Ishikawa (cell line): ENCODE data around the gene THSD7A.

Experiments used
- CEBPB ChIP-seq: IDR thresholded peaks from 2 replicates; pipeline ENCODE4 v1.6.1; 2012
- CREB1 ChIP-seq: IDR thresholded peaks from 2 replicates; pipeline ENCODE4 v1.6.1; 2012; ENCODE audit warnings: low read depth
- EGR1 ChIP-seq: IDR thresholded peaks from 2 replicates; pipeline ENCODE4 v1.6.1; 2012
- EP300 ChIP-seq: IDR thresholded peaks from 2 replicates; pipeline ENCODE4 v1.6.1; 2012; ENCODE audit warnings: borderline replicate concordance
- FOXM1 ChIP-seq: IDR thresholded peaks from 2 replicates; pipeline ENCODE4 v1.6.1; 2012; ENCODE audit warnings: low read depth, borderline replicate concordance
- NFIC ChIP-seq: IDR thresholded peaks from 2 replicates; pipeline ENCODE4 v1.6.1; 2012
- RAD21 ChIP-seq: IDR thresholded peaks from 2 replicates; pipeline ENCODE4 v1.6.1; 2012; ENCODE audit warnings: low read depth
- TAF1 ChIP-seq: IDR thresholded peaks from 2 replicates; pipeline ENCODE4 v1.6.1; 2012; ENCODE audit warnings: low read depth, mild to moderate bottlenecking
- TCF12 ChIP-seq: IDR thresholded peaks from 2 replicates; pipeline ENCODE4 v1.6.1; 2012; ENCODE audit warnings: low read depth
- TEAD4 ChIP-seq: IDR thresholded peaks from 2 replicates; pipeline ENCODE4 v1.6.1; 2012
- YY1 ChIP-seq: IDR thresholded peaks from 2 replicates; pipeline ENCODE4 v1.6.1; 2012; ENCODE audit warnings: low read depth
- ZBTB7A ChIP-seq: IDR thresholded peaks from 2 replicates; pipeline ENCODE4 v1.6.1; 2012; ENCODE audit warnings: low read depth
- TF ChIP-seq, protein P1 (sequence below): IDR thresholded peaks from 2 replicates; pipeline ENCODE4 v1.6.1; 2012; ENCODE audit warnings: low read depth, mild to moderate bottlenecking
- TF ChIP-seq, protein P2 (sequence below): IDR thresholded peaks from 2 replicates; pipeline ENCODE4 v1.6.1; 2012
- TF ChIP-seq, protein P3 (sequence below): IDR thresholded peaks from 2 replicates; pipeline ENCODE4 v1.6.1; 2012

The THSD7A gene

DNA sequence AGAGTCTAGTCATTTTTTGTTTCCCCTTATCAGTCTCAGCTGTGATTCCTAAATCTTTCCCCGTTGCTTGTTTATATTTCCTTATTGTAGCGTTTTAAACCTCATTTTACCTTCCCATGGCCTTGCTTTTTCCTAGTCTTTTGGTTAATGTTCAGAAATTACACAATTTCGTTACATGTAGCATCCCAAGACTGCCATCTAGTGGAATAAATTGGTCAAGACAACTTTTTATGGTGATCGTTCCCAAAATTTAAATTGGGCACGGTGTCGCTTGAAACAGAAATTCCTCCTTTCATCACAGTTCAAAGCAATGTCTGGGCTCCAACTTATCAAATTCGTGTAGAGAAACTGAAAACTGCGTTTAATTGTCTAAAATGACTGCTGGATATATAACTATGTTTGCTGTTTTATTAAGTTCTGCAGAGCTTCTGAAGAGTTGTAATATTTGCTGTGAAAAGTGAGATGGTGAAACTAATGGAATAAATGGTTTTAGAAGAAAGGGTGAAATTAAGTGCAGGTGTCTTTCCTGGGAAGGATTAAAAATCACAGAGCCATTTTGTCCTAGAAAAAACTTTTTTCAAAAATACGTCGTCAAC is 488.1 kb downstream of the THSD7A start:
- TF ChIP-seq TEAD4 (no peak), CEBPB (peak; percentile 80), NFIC (no peak), TAF1 (no peak), CREB1 (no peak), FOXM1 (no peak), ZBTB7A (no peak), TCF12 (no peak), YY1 (no peak), RAD21 (peak; percentile 86), EP300 (no peak), EGR1 (no peak)
- TF ChIP-seq, protein P1, sequence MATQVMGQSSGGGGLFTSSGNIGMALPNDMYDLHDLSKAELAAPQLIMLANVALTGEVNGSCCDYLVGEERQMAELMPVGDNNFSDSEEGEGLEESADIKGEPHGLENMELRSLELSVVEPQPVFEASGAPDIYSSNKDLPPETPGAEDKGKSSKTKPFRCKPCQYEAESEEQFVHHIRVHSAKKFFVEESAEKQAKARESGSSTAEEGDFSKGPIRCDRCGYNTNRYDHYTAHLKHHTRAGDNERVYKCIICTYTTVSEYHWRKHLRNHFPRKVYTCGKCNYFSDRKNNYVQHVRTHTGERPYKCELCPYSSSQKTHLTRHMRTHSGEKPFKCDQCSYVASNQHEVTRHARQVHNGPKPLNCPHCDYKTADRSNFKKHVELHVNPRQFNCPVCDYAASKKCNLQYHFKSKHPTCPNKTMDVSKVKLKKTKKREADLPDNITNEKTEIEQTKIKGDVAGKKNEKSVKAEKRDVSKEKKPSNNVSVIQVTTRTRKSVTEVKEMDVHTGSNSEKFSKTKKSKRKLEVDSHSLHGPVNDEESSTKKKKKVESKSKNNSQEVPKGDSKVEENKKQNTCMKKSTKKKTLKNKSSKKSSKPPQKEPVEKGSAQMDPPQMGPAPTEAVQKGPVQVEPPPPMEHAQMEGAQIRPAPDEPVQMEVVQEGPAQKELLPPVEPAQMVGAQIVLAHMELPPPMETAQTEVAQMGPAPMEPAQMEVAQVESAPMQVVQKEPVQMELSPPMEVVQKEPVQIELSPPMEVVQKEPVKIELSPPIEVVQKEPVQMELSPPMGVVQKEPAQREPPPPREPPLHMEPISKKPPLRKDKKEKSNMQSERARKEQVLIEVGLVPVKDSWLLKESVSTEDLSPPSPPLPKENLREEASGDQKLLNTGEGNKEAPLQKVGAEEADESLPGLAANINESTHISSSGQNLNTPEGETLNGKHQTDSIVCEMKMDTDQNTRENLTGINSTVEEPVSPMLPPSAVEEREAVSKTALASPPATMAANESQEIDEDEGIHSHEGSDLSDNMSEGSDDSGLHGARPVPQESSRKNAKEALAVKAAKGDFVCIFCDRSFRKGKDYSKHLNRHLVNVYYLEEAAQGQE, result no peak
- TF ChIP-seq, protein P2, sequence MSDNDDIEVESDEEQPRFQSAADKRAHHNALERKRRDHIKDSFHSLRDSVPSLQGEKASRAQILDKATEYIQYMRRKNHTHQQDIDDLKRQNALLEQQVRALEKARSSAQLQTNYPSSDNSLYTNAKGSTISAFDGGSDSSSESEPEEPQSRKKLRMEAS, result no peak
- TF ChIP-seq, protein P3, sequence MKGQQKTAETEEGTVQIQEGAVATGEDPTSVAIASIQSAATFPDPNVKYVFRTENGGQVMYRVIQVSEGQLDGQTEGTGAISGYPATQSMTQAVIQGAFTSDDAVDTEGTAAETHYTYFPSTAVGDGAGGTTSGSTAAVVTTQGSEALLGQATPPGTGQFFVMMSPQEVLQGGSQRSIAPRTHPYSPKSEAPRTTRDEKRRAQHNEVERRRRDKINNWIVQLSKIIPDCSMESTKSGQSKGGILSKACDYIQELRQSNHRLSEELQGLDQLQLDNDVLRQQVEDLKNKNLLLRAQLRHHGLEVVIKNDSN, result no peak

DNA sequence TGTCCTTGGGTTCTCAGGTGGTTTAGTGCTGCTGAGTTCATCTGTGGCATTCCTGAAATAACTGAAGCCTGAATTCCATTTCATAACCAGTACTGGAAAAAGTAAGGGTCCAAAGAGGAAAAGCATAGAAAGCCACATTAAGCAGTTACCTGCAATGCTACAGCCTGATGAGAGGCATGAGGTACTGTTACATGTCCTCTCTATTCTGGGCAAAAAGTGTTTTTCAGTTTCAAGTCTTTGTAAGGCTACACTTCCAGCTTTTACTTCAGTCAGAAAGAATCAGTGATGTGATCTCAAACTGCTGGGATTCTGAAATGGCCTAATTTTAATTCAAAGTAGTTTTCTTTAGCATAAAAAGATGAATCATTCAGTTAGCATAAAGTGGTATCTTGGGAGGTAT is 488.9 kb downstream of the THSD7A start:
- TF ChIP-seq CREB1, result no peak
- TF ChIP-seq, protein P3, result no peak
- no peak for TF ChIP-seq TAF1
- TF ChIP-seq TEAD4, result no peak
- no peak for TF ChIP-seq NFIC
- TF ChIP-seq, protein P2, result no peak
- no peak for TF ChIP-seq RAD21
- no peak for TF ChIP-seq FOXM1
- TF ChIP-seq CEBPB, result no peak
- TF ChIP-seq EGR1, result no peak
- TF ChIP-seq EP300, result no peak
- no peak for TF ChIP-seq YY1
- no peak for TF ChIP-seq ZBTB7A
- TF ChIP-seq, protein P1, result no peak
- TF ChIP-seq TCF12, result no peak

DNA sequence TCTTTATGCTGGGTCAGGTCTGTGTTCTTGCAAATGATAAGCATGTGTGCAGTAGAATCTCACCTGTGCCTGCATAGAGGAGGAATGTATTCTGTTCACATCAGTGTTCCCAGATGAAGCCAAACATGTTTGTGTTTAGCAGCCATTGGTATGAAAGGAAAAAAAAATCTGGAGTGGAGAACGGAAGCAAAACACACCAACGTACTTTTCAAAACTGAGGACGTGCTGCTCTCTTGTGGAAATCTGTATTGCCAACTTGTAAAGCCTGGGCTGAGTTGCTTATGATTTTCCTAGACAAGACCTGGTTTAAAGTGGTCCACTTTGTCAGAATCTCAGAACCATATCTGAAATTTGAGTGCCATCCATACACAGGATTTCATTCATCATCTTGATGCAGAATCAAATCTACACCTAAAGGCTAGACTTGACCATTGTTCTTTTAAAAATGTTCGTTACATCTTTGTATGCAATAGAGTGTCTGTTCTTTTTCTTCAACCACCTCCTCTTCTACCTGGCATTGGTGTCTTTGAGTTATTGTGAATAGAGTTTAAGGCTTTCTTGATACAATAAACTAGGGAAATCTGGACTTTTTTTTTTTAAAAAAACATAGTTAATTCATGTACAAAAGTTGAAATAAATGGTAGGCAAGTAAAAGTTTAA is 490.6 kb downstream of the THSD7A start:
- TF ChIP-seq TCF12 (no peak), EGR1 (no peak), EP300 (no peak), RAD21 (peak; percentile 46)

DNA sequence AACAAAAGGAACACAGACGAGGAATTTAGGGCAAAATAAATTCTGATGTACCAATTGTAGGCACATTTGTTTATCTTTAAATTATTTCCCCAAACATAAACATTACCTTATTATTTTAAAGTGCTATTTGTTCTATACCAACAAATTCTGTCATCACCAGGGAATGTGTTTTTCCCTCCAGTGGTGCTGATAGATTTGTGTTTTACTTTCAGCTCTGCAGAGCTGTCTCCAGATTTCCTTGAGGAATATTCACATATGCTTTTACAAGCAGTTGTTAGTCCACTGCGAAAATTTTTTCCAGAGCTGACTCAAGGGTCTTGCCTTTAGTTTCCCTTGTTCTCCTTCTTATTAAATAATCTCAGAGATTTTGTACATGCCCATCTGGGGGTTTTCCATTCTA is 495.6 kb downstream of the THSD7A start:
- no peak for TF ChIP-seq CREB1
- TF ChIP-seq RAD21, result no peak
- no peak for TF ChIP-seq YY1
- TF ChIP-seq TEAD4, result no peak
- no peak for TF ChIP-seq TCF12
- TF ChIP-seq, protein P3, result no peak
- no peak for TF ChIP-seq CEBPB

DNA sequence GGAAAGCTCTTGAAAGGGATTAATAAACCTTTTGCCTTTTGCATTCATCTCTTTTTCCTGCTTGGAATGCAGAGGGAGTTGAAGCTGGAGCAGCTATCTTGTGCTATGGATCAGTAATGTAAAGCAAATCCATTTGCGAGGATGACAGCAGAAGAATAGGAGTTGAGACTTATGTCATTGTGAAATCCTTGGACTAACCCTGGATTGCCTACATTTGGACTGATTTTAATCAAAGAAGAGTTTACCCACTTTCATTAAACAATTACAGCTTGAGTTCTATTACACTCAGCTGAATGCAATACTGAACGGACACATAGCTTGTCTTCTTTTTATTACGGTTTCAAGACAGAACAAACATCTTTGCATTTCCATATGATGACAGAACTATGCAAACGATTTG is 496.1 kb downstream of the THSD7A start:
- no peak for TF ChIP-seq TEAD4
- TF ChIP-seq NFIC, result no peak
- no peak for TF ChIP-seq EP300
- TF ChIP-seq CREB1, result no peak
- TF ChIP-seq ZBTB7A, result no peak
- TF ChIP-seq, protein P2, result no peak
- TF ChIP-seq YY1, result no peak
- TF ChIP-seq, protein P1, result no peak
- TF ChIP-seq EGR1, result no peak
- TF ChIP-seq TAF1, result no peak
- TF ChIP-seq RAD21, result no peak
- no peak for TF ChIP-seq FOXM1
- TF ChIP-seq CEBPB, result no peak
- TF ChIP-seq, protein P3, result no peak
- no peak for TF ChIP-seq TCF12
